Ectodermal cell (in vitro differentiated cells): ENCODE measurements around the gene LYRM2.

Experiments
- H3K27ac ChIP-seq: 2 replicates; pipeline ENCODE4 v1.7.0; 2013; ENCODE audit warnings: mild to moderate bottlenecking, low read depth, low read length; ENCODE audit not compliant: insufficient read depth, poor library complexity, severe bottlenecking
- H3K27me3 ChIP-seq: 2 replicates; pipeline ENCODE4 v1.7.0; 2013; ENCODE audit warnings: mild to moderate bottlenecking, low read length; ENCODE audit not compliant: insufficient read depth, control insufficient read depth, poor library complexity, severe bottlenecking
- H3K36me3 ChIP-seq: one replicate; pipeline ENCODE4 v1.7.0; 2013; ENCODE audit warnings: low read length; ENCODE audit not compliant: control insufficient read depth, insufficient read depth
- H3K4me1 ChIP-seq: one replicate; pipeline ENCODE4 v1.7.0; 2013; ENCODE audit warnings: low read length; ENCODE audit not compliant: control insufficient read depth, insufficient read depth
- H3K4me3 ChIP-seq: 2 replicates; pipeline ENCODE4 v1.7.0; 2013; ENCODE audit warnings: low read depth, low read length, control low read depth; ENCODE audit not compliant: insufficient read depth
- H3K9me3 ChIP-seq: 2 replicates; pipeline ENCODE4 v1.7.0; 2013; ENCODE audit warnings: mild to moderate bottlenecking, low read length, moderate library complexity; ENCODE audit not compliant: control insufficient read depth
- WGBS, 2 experiments: methylation state at CpG; one replicate each; pipeline ENCODE4 v1.1.7; 2013; ENCODE audit warnings: missing lambda C conversion rate in 2 of 2; 5-methylcytosine and 5-hydroxymethylcytosine counted together

The LYRM2 gene

GRCh38 chr6:89583559-89583958 lies 55.0 kb downstream of the LYRM2 start:
- H3K9me3 ChIP-seq, result no peaks in the 10 kb centered on the region
- 91 to 95% methylated on average over 2 of the region's 2 CpGs for WGBS, 2 experiments
- no peak overlapping the region for H3K27ac ChIP-seq
- H3K4me3 ChIP-seq, result no peak overlapping the region
- H3K27me3 ChIP-seq, result no peaks in the 10 kb centered on the region
- no peaks in the 10 kb centered on the region for H3K36me3 ChIP-seq
- H3K4me1 ChIP-seq, result peaks cover 4% of the 10 kb centered on the region

- peaks cover 4% of the 10 kb centered on the region for H3K4me1 ChIP-seq
- H3K27ac ChIP-seq, result no peak overlapping the region
- no peaks in the 10 kb centered on the region for H3K36me3 ChIP-seq
- no peak overlapping the region for H3K4me3 ChIP-seq
- no peaks in the 10 kb centered on the region for H3K27me3 ChIP-seq
- no peaks in the 10 kb centered on the region for H3K9me3 ChIP-seq
- 89 to 96% methylated on average over 4 of the region's 4 CpGs for WGBS, 2 experiments
These were observed 55.8 kb downstream of the LYRM2 start for GRCh38 chr6:89582669-89583325.

DNA sequence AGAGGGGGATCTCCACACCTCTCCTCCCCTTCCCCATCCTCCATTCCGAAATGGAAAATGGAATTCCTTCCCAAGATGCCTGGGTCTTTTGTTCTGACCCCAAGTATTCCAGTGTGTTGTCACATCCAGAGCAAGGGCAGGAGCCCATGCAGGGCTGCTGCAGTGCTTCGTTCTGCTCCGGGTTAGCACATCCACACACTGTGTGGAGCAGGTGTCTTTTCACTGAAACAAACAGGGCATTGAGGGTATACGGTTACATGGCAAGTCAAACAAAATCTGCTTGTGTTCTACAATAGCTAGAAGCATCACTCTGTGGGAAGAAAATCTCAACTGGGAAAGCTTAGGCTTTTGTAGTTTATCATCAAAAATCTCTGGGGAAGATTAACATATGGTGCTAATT lies 56.9 kb downstream of the LYRM2 start:
- no peaks in the 10 kb centered on the region for H3K36me3 ChIP-seq
- no peaks in the 10 kb centered on the region for H3K9me3 ChIP-seq
- no peak overlapping the region for H3K27ac ChIP-seq
- 53 to 74% methylated on average over 4 of the region's 4 CpGs for WGBS, 2 experiments
- no peaks in the 10 kb centered on the region for H3K27me3 ChIP-seq
- H3K4me1 ChIP-seq, result peaks cover 4% of the 10 kb centered on the region
- no peak overlapping the region for H3K4me3 ChIP-seq

DNA sequence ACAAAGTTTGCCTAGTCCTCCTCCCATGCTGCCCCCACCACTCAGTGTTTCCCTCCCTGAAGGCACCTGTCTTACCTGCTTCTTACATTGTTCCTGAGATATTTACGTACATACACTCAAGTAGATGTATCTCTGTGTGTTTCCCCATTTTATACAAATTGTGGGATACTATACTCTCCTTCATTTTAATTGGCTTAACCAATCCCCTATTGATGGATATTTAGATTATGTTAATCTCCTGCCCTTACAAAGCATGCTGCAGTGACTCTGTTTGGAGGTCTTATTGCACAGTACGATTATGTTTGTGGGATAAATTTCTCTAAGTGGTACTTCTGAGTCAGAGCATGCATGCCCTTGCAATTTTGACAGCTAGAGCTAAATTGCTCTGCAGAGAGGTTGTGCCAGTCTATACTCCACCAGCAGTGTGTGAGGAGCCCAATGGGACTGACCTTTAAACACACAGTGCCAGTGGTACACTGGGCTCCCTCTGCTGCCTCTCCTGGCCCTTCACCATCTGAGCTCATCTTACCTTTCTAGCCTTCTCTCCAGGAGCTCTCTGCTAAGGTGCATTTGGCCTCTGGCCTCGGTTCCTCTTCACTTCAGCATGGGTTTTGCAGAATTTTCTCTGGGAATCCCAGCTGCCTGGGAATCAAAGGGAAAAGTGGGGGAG lies 57.4 kb downstream of the LYRM2 start:
- peaks cover 4% of the 10 kb centered on the region for H3K4me1 ChIP-seq
- WGBS, 2 experiments, result 88 to 98% methylated on average over 3 of the region's 3 CpGs
- no peak overlapping the region for H3K4me3 ChIP-seq
- H3K9me3 ChIP-seq, result no peaks in the 10 kb centered on the region
- no peak overlapping the region for H3K27ac ChIP-seq
- H3K36me3 ChIP-seq, result no peaks in the 10 kb centered on the region
- H3K27me3 ChIP-seq, result no peaks in the 10 kb centered on the region

DNA sequence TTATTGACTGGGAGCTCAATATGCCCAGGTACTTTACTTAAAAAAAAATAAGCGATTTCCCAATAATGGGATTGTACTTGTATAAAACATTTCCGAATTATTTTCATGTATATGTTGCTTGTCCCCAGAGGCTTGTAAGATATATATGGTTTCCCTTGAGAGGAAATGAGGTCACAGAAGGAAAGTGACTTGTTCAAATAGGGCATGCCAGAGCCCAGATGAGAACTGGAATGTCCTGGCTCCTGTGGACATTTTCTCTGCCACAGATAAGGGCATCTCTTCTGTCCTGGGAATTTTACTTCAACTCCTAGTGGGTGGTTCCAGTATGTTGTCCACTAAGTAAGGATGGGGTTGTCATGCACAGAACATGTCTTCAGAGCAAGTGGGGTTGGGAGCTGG lies 63.0 kb downstream of the LYRM2 start:
- Histone ChIP-seq H3K9me3 (no peaks in the 10 kb centered on the region), H3K27ac (no peak overlapping the region), H3K4me3 (no peak overlapping the region), H3K4me1 (no peaks in the 10 kb centered on the region), H3K27me3 (no peaks in the 10 kb centered on the region), H3K36me3 (no peaks in the 10 kb centered on the region)
- WGBS, 2 experiments, result 94 to 97% methylated on average over 2 of the region's 2 CpGs

DNA sequence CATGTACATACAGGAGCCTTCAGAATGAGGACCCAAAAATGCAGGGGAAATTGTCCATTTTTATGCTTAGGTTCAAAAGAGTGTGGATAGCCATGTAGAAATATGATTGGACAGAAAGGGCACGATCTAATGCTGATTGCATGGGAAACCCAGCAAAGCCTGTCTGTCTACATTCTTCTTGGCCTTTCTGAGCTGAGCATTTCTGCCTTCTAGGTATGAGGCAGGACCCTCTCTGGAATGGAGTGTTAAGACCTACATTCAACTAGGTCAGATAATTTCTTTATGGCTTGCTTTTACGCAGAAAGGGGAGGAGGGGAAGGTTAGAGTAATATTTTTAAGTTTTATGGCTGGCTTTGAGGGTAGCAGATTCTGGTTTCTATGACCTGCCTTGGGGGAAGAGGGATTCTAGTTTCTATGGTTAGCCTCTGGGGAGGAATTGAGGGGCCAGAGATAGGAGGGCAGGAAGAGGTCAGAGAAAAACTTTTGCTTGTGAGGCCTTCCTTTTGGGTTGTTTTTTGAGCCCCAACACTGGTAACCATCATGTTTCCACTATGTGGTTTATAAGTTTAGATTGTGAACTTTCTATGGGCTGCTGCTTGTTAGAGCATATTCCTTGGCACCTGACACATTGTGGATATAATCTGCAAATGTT lies 63.5 kb downstream of the LYRM2 start:
- 95% methylated on average over 2 of the region's 2 CpGs for WGBS, 2 experiments
- no peaks in the 10 kb centered on the region for H3K27me3 ChIP-seq
- H3K36me3 ChIP-seq, result no peaks in the 10 kb centered on the region
- H3K9me3 ChIP-seq, result no peaks in the 10 kb centered on the region
- H3K4me3 ChIP-seq, result no peak overlapping the region
- H3K27ac ChIP-seq, result no peak overlapping the region
- H3K4me1 ChIP-seq, result no peaks in the 10 kb centered on the region

GRCh38 chr6:89567630-89568390 lies 70.7 kb downstream of the LYRM2 start:
- H3K4me1 ChIP-seq, result peaks cover 45% of the 10 kb centered on the region
- no peak overlapping the region for H3K4me3 ChIP-seq
- H3K9me3 ChIP-seq, result no peaks in the 10 kb centered on the region
- H3K27ac ChIP-seq, result peak overlapping the region; percentile 97
- WGBS, 2 experiments, result 92 to 94% methylated on average over 6 of the region's 6 CpGs
- H3K27me3 ChIP-seq, result no peaks in the 10 kb centered on the region
- H3K36me3 ChIP-seq, result no peaks in the 10 kb centered on the region

GRCh38 chr6:89566930-89567629 lies 71.5 kb downstream of the LYRM2 start:
- peak overlapping the region; percentile 97 for H3K27ac ChIP-seq
- WGBS, 2 experiments, result 72 to 76% methylated on average over 16 of the region's 16 CpGs
- H3K36me3 ChIP-seq, result no peaks in the 10 kb centered on the region
- H3K9me3 ChIP-seq, result no peaks in the 10 kb centered on the region
- H3K27me3 ChIP-seq, result no peaks in the 10 kb centered on the region
- H3K4me3 ChIP-seq, result no peak overlapping the region
- H3K4me1 ChIP-seq, result peaks cover 52% of the 10 kb centered on the region

DNA sequence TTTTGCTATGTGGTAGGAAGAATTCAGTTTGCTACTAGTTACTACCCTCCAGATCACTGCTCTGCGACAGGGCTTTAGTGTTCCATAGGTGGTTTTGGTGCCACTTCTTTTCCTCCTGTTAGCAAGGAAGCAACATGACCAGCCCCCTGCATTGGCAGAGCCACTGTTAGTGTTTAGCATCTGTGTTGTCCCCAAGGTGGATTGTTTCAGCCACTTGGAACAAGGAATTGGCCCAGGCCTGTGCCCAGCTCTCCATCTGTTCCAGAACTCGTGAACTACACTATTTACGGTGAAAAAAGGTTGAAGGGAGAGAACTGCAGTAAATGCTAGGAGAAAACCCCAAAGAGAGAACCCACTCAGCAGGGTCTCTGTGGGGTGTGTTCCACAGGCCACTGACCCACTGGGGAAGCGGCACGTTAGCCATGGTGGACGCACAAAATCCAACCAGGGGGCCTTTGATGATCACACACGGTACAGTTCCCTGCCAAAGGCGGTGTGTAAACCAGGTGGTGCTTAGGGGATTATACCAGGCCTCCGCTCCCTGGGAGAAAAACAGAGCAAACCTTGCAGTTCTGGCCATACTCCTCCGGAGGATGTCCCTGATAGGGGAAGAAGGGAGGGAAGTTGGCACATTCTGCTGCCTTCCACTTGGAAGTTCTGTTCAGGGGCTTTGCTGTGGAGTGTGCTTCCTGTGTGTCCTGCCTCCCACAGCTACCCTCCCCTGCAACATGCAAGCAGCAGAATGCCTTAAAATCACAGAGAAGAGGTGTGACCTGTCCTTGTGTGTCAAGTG lies 72.3 kb downstream of the LYRM2 start:
- H3K4me1 ChIP-seq, result peaks cover 58% of the 10 kb centered on the region
- no peaks in the 10 kb centered on the region for H3K9me3 ChIP-seq
- no peak overlapping the region for H3K4me3 ChIP-seq
- H3K36me3 ChIP-seq, result no peaks in the 10 kb centered on the region
- H3K27ac ChIP-seq, result peak overlapping the region; percentile 97
- WGBS, 2 experiments, result 91 to 92% methylated on average over 10 of the region's 10 CpGs
- no peaks in the 10 kb centered on the region for H3K27me3 ChIP-seq
